ENCODE measurements around the gene CWC22.
A peak's percentile ranks its signal among the peaks of the same experiment; 100 is the strongest.

Gene CWC22

DNA sequence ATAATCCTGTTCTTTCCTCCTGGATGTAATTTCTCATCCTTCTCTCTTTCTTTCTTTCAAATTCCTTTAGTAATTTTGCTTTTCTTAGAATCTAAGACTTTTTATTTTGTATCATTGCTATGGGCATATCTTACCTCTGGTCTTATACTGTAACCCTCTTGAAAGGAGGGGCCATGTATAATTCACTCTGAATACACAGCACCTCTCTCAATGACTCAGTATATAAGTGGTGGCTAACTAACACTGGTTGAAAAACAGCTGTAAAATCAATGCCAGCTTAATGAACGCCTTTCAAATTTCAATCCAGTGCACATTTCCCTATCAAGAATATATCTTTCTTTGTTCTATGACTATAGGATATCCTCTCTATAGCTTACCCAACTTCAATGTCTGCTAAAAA lies 53.7 kb downstream of the CWC22 start:
- TF ChIP-seq, protein P1, sequence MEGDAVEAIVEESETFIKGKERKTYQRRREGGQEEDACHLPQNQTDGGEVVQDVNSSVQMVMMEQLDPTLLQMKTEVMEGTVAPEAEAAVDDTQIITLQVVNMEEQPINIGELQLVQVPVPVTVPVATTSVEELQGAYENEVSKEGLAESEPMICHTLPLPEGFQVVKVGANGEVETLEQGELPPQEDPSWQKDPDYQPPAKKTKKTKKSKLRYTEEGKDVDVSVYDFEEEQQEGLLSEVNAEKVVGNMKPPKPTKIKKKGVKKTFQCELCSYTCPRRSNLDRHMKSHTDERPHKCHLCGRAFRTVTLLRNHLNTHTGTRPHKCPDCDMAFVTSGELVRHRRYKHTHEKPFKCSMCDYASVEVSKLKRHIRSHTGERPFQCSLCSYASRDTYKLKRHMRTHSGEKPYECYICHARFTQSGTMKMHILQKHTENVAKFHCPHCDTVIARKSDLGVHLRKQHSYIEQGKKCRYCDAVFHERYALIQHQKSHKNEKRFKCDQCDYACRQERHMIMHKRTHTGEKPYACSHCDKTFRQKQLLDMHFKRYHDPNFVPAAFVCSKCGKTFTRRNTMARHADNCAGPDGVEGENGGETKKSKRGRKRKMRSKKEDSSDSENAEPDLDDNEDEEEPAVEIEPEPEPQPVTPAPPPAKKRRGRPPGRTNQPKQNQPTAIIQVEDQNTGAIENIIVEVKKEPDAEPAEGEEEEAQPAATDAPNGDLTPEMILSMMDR (IDR thresholded peaks at IDR 0.05; ENCODE audit: insufficient read depth, low read depth, low read length, missing control alignments) = no peak
- H3K4me3 ChIP-seq (ENCODE audit: low read depth, low read length) = no peak overlapping the region
- DNase-seq (ENCODE audit: low read depth) = no peak

DNA sequence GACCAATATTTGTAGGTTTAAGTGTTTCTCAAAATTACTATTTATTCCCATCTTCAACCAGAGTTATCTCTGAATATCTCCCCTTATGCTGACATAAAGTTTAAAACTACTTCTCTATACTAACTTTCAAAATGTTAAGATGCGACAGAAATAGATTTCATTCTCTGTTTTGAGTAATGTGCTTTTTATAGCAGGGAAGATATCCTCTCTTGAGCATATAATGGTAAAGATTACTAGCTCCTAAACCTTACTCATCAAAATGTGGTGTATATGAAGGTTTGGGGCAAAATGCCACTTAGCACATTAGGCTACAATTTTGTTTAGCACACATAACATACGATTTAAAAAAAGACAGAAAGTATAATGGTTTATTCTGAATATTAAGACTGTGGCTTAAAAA lies 54.4 kb downstream of the CWC22 start:
- TF ChIP-seq, protein P1 (IDR thresholded peaks at IDR 0.05; ENCODE audit: insufficient read depth, low read depth, low read length, missing control alignments) = no peak
- no peak overlapping the region for H3K4me3 ChIP-seq (ENCODE audit: low read depth, low read length)
- no peak for DNase-seq (ENCODE audit: low read depth)

DNA sequence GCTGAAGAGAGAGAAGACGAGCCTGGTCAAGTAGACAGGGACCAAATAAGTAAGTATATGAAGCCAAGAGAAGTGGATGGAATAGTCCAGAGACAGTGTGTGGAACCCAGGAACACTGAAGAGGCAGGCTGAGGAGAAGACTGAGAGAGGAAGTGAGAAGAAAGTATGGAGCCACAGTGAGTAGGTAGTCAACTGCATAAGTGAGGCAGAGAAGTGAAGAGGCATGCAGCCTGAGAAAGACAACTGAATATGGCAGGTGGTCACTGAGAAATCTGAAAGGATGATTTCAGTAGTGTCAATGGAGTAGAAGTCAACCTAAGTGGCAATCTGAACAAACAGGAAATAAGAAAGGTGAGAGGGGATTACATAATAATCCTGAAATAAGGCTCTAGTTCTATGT lies 55.4 kb downstream of the CWC22 start:
- H3K4me3 ChIP-seq (ENCODE audit: low read depth, low read length) = no peak overlapping the region
- DNase-seq (ENCODE audit: low read depth) = peak; percentile 18
- TF ChIP-seq, protein P1 (IDR thresholded peaks at IDR 0.05; ENCODE audit: insufficient read depth, low read depth, low read length, missing control alignments) = no peak

DNA sequence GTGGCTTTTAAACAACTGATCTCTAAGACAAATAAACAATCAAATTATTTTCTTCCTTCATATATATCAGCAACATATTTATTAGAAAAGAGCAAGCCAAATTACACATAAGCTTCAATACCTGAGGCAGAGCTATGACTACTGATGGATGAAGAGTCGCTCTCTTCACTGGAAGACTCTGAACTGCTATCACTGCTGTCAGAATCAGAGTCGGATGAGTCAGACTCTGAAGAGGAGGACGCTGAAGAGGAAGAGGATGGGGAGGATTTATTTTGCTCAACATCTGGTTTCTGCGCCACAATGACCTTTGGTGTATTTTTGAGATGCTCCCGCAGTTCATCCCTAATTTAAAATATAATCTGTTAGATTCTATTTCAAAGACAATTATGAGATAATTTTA lies 56.7 kb downstream of the CWC22 start:
- no peak for DNase-seq (ENCODE audit: low read depth)
- no peak overlapping the region for H3K4me3 ChIP-seq (ENCODE audit: low read depth, low read length)
- TF ChIP-seq, protein P1 (IDR thresholded peaks at IDR 0.05; ENCODE audit: insufficient read depth, low read depth, low read length, missing control alignments) = no peak

DNA sequence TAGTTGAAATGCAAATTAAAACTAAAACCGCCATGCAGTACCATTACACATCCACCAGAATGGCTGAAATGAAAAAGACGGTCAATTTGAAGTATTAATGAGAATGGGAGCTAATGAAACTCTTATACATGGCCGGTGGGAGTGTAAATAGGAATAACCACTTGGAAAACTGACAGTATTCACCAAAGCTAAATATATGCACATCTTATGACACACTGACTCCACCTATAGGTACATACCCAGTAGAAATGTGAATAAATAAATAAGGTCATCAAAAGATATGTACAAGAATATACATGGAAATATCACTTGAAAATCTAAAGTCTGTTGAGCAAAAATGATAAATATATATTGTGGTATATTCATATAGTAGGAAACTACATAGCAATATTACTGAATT lies 57.7 kb downstream of the CWC22 start:
- TF ChIP-seq, protein P1 (IDR thresholded peaks at IDR 0.05; ENCODE audit: insufficient read depth, low read depth, low read length, missing control alignments) = no peak
- DNase-seq (ENCODE audit: low read depth) = no peak
- H3K4me3 ChIP-seq (ENCODE audit: low read depth, low read length) = no peak overlapping the region

DNA sequence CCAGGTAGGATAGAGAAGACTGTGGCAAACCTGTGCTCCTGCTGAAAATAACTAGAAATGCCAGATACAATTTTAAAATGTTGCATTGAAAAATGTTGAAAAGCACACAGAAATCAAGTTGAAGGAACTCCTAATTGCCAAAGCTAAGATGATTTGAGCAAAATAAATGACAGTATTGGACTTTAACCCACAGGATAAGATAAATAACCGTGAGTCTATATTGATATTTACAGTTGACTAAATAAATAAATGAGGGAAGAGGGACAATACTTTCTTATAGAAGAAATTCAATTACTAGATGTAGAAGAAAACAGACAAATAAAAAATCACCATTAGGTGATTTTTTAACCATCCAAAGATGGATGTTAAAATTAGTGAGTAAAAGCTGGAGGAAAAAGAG lies 59.0 kb downstream of the CWC22 start:
- TF ChIP-seq, protein P1 (IDR thresholded peaks at IDR 0.05; ENCODE audit: insufficient read depth, low read depth, low read length, missing control alignments) = no peak
- no peak for DNase-seq (ENCODE audit: low read depth)
- no peak overlapping the region for H3K4me3 ChIP-seq (ENCODE audit: low read depth, low read length)

DNA sequence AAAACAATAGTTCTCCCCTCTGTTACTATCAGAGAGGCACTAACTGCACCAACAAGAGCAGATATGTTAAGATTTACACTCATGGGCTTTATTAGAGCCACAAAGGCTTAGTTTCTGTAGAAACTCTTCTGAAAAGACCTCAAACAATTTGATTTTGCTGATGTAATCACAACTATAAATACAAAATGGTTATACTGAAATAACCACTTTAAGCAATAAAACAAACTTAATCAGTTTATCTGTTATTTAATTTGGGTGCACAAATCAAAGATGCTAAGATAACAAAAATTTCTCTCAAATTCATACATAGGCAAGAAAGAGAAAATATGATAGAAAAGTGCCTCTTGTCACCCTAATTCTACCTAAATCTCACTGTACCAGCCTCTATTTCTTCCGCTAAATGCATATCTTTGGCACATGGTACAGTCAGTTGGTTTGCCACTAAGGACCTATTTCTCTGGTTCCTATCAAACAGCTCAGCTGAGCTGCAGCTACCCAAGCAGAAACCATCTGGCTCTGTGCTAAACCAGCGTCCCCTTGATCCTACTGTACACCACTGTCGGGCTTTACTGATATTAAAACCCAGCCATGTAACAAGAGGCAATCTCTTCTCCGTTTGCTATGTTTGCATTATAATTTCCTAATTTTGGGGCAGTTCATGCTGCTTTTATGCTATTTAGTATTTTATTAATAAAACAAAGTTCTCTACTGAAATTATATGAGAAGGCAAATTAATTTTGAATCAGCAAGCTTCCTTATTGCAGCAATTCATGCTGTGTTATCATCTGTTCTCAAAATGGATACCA lies 60.1 kb downstream of the CWC22 start:
- no peak for DNase-seq (ENCODE audit: low read depth)
- no peak overlapping the region for H3K4me3 ChIP-seq (ENCODE audit: low read depth, low read length)
- TF ChIP-seq, protein P1 (IDR thresholded peaks at IDR 0.05; ENCODE audit: insufficient read depth, low read depth, low read length, missing control alignments) = no peak
